SK-N-SH (cell line): ENCODE measurements around the gene UBE2G2. TPM values are rescaled to one million over a fixed set of nuclear protein-coding genes. Genes with fewer than 3 reads are reported as not detected.

Source experiments
- CTCF ChIA-PET: fragments of 300-600, 350-600 bp; formaldehyde crosslinking; extraction: SDS; loops from one replicate; lab custom pipeline; 2021; lab: Yijun Ruan, JAX
- POLR2A ChIA-PET: fragments of 350-600 bp; sonication (Branson Sonifier 250); formaldehyde crosslinking; extraction: SDS; loops from one replicate; lab custom pipeline; 2020; ENCODE audit warnings: antibody characterized with exemption, inconsistent platforms; lab: Yijun Ruan, JAX
- DNase-seq: peaks from one replicate; pipeline ENCODE4 v3.0.0; 2012
- H2AFZ ChIP-seq: fragments of 200-600 bp; sonication (generic); 2 replicates; pipeline ENCODE4 v1.8.1; 2016; ENCODE audit warnings: antibody characterized with exemption, mild to moderate bottlenecking, low read depth
- H3F3A ChIP-seq: fragments of 200-600 bp; sonication (generic); replicated peaks from 2 replicates; pipeline ENCODE3; 2016; ENCODE audit warnings: antibody characterized with exemption, mild to moderate bottlenecking; ENCODE audit not compliant: insufficient read depth
- H3K27ac ChIP-seq, 2 experiments: fragments of 200-500 bp in 1 of 2; fragments of 200-600 bp in 1 of 2; sonication (Bioruptor generic) in 1 of 2; sonication (generic), shearing (Covaris generic) in 1 of 2; 2 replicates each; pipeline versions ENCODE4 v1.5.1 to v1.6.1; 2014 to 2016; ENCODE audit warnings: low read depth in 2 of 2, inconsistent platforms in 1 of 2, low read length in 1 of 2, mild to moderate bottlenecking in 1 of 2, mixed read lengths in 1 of 2
- H3K27me3 ChIP-seq: fragments of 200-600 bp; sonication (generic), shearing (Covaris generic); 2 replicates; pipeline ENCODE4 v1.6.1; 2016; ENCODE audit warnings: mixed run types; ENCODE audit not compliant: insufficient read depth
- H3K36me3 ChIP-seq, 2 experiments: fragments of 200-500 bp in 1 of 2; fragments of 200-600 bp in 1 of 2; sonication (Bioruptor generic) in 1 of 2; sonication (generic) in 1 of 2; replicated peaks in 1 of 2; 2 replicates each; pipeline versions ENCODE3 to v1.5.1; 2014 to 2016; ENCODE audit warnings: low read length in 1 of 2, mild to moderate bottlenecking in 1 of 2; ENCODE audit not compliant: insufficient read depth in 2 of 2, control insufficient read depth in 1 of 2
- H3K4me1 ChIP-seq, 2 experiments: fragments of 200-500 bp in 1 of 2; fragments of 200-600 bp in 1 of 2; sonication (Bioruptor generic) in 1 of 2; sonication (generic), shearing (Covaris generic) in 1 of 2; 2 replicates each; pipeline versions ENCODE4 v1.5.1 to v1.6.1; 2014 to 2016; ENCODE audit warnings: low read depth in 1 of 2, low read length in 1 of 2, mixed run types in 1 of 2; ENCODE audit not compliant: insufficient read depth in 2 of 2, control insufficient read depth in 1 of 2
- H3K4me2 ChIP-seq: fragments of 200-600 bp; sonication (generic), shearing (Covaris generic); 2 replicates; pipeline ENCODE4 v1.6.1; 2017; ENCODE audit warnings: mixed run types
- H3K4me3 ChIP-seq, 2 experiments: fragments of 200-500 bp in 1 of 2; fragments of 200-600 bp in 1 of 2; sonication (Bioruptor generic) in 1 of 2; sonication (generic), shearing (Covaris generic) in 1 of 2; 2 replicates each; pipeline versions ENCODE4 v1.5.1 to v1.8.1; 2014 to 2016; ENCODE audit warnings: low read depth in 2 of 2, inconsistent platforms in 1 of 2, low read length in 1 of 2, mild to moderate bottlenecking in 1 of 2, mixed read lengths in 1 of 2, moderate library complexity in 1 of 2
- H3K79me2 ChIP-seq: fragments of 200-600 bp; sonication (generic); 2 replicates; pipeline ENCODE4 v1.8.1; 2017; ENCODE audit warnings: mild to moderate bottlenecking; ENCODE audit not compliant: insufficient read depth
- H3K9ac ChIP-seq: fragments of 200-600 bp; sonication (generic); 2 replicates; pipeline ENCODE4 v1.6.1; 2017; ENCODE audit warnings: mixed run types
- H3K9me2 ChIP-seq: fragments of 200-600 bp; sonication (generic); 2 replicates; pipeline ENCODE4 v1.6.1; 2017; ENCODE audit warnings: mixed run types
- H3K9me3 ChIP-seq: fragments of 200-600 bp; sonication (generic); 2 replicates; pipeline ENCODE4 v1.6.1; 2017; ENCODE audit warnings: mixed run types, mild to moderate bottlenecking, moderate library complexity
- H4K20me1 ChIP-seq: fragments of 200-600 bp; sonication (generic); 2 replicates; pipeline ENCODE4 v1.6.1; 2017; ENCODE audit warnings: mild to moderate bottlenecking, mixed run types; ENCODE audit not compliant: insufficient read depth
- CHD2 ChIP-seq: fragments of 150-350 bp; IDR thresholded peaks from 2 replicates; pipeline ENCODE4 v1.6.1; 2018; ENCODE audit warnings: low read length; ENCODE audit not compliant: partially characterized antibody
- EZH2phosphoT487 ChIP-seq: fragments of 200-600 bp; sonication (generic); IDR thresholded peaks from 2 replicates; pipeline ENCODE4 v1.6.1; 2017; ENCODE audit warnings: low read depth, mixed run types, mild to moderate bottlenecking, antibody characterized with exemption, moderate library complexity, borderline replicate concordance
- FOXJ3 ChIP-seq: sonication (generic); formaldehyde crosslinking; IDR thresholded peaks from 2 replicates; pipeline ENCODE4 v1.5.1; 2020; ENCODE audit warnings: mild to moderate bottlenecking, missing genetic modification reagents
- FOXM1 ChIP-seq: IDR thresholded peaks from 2 replicates; pipeline ENCODE4 v1.4.0; 2012; ENCODE audit warnings: low read depth, mild to moderate bottlenecking
- GATA2 ChIP-seq: sonication (generic); formaldehyde crosslinking; IDR thresholded peaks from 2 replicates; pipeline ENCODE4 v1.5.0; 2020; ENCODE audit warnings: mild to moderate bottlenecking, missing genetic modification reagents
- MXI1 ChIP-seq: IDR thresholded peaks from 2 replicates; pipeline ENCODE4 v1.6.1; 2012; ENCODE audit warnings: mild to moderate bottlenecking, low read depth, low read length, improper control_type of control experiment
- RCOR1 ChIP-seq: fragments of 150-350 bp; IDR thresholded peaks from 2 replicates; pipeline ENCODE4 v1.6.1; 2017; ENCODE audit warnings: antibody characterized with exemption, low read length
- RXRA ChIP-seq: IDR thresholded peaks from 2 replicates; pipeline ENCODE4 v1.4.0; 2012; ENCODE audit warnings: low read depth, mild to moderate bottlenecking, borderline replicate concordance
- SIN3A ChIP-seq: IDR thresholded peaks from 2 replicates; pipeline ENCODE4 v1.6.1; 2012; ENCODE audit warnings: low read depth, mild to moderate bottlenecking, low read length, moderate library complexity, borderline replicate concordance
- YY1 ChIP-seq: IDR thresholded peaks from 2 replicates; pipeline ENCODE4 v1.4.0; 2012; ENCODE audit warnings: low read depth, mild to moderate bottlenecking
- WGBS: methylation state at CpG from one replicate; pipeline ENCODE4 v1.1.6; 2017; ENCODE audit warnings: low lambda C conversion rate; 5-methylcytosine and 5-hydroxymethylcytosine counted together
- polyA plus RNA-seq, 3 experiments: library from polyadenylated mRNA; depleted of rRNA; stranded (reverse); fragments of >200 nt; gene quantifications; 2 replicates each; pipeline ENCODE4 v1.2.3, GENCODE V29; 2012
- TF ChIP-seq, protein P1 (sequence below): IDR thresholded peaks from 2 replicates; pipeline ENCODE4 v1.6.1; 2012; ENCODE audit warnings: mild to moderate bottlenecking, low read depth, low read length, moderate library complexity
- TF ChIP-seq, protein P2 (sequence below): IDR thresholded peaks from 2 replicates; pipeline ENCODE4; 2012

Gene UBE2G2
- polyA plus RNA-seq, 1 of the 3 experiments (the other 2 are of a cell fraction) = 129 TPM

DNA sequence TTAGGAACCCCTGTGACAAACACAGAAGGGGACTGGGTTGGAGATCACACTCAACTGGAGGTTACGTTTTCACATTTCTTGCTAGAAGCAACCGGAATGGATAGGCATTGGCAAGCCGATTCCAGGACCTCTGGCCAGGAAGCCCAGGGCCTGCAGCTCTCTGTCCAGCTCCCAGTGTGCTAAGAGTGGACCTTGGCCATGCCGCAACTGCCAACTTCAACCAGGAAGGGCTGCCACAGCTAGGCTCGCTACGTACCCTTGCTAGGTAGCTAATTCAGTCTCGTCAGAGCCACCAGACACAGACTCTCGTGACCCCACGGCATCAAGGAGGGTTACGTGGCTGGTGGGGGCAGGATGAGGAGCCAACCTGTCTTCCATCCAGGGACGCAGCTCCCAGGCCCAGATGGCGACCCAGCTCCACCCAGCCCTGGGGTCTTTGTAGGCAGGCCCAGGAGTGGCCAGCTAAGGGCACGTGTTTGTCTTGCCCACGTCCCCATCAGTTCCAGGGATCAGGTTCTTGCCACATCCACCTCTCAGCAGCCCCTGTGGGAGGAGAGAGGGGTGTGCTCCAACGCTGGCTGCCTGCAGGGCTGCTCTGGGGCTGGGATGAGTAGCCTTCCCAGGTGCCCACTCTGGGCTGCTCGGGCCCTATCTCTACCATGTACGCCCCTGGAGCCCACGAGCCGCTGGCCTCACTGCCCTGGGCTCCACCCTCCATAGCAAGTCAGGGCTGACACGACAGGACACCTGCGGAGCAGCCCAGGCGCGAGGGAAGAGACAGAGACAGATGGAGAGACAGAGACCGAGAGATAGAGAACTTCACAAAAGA, 39.2 kb downstream of the UBE2G2 start:
- Histone ChIP-seq H3K27me3 (no peaks in the 10 kb centered on the region), H3F3A (no peaks in the 10 kb centered on the region), H3K36me3 (no peaks in the 10 kb centered on the region), H4K20me1 (no peaks in the 10 kb centered on the region), H2AFZ (no peak overlapping the region), H3K4me2 (no peak overlapping the region), H3K27ac (no peak overlapping the region), H3K9me2 (no peaks in the 10 kb centered on the region), H3K9me3 (no peaks in the 10 kb centered on the region), H3K9ac (no peak overlapping the region), H3K79me2 (no peaks in the 10 kb centered on the region), H3K4me3 (no peak overlapping the region), H3K4me1 (peaks cover 0 to 22% of the 10 kb centered on the region in 2 experiments; a peak in 1 of 4 replicates)
- ChIA-PET POLR2A (no interaction called here), CTCF (interaction anchor here (0.6 to 1.2 kb wide), 2 partner anchors 10 to 42 kb away, joined by 3 read pairs; no protein-coding TSS in a partner anchor)
- 88% methylated on average over 10 of the region's 24 CpGs for WGBS
- DNase-seq = no peak
- TF ChIP-seq GATA2 (CRISPR knock-in tag) (no peak), FOXM1 (no peak), EZH2phosphoT487 (no peak), SIN3A (no peak), YY1 (no peak), FOXJ3 (CRISPR knock-in tag) (no peak), CHD2 (no peak), MXI1 (no peak), RXRA (no peak), RCOR1 (no peak)
- TF ChIP-seq, protein P1, sequence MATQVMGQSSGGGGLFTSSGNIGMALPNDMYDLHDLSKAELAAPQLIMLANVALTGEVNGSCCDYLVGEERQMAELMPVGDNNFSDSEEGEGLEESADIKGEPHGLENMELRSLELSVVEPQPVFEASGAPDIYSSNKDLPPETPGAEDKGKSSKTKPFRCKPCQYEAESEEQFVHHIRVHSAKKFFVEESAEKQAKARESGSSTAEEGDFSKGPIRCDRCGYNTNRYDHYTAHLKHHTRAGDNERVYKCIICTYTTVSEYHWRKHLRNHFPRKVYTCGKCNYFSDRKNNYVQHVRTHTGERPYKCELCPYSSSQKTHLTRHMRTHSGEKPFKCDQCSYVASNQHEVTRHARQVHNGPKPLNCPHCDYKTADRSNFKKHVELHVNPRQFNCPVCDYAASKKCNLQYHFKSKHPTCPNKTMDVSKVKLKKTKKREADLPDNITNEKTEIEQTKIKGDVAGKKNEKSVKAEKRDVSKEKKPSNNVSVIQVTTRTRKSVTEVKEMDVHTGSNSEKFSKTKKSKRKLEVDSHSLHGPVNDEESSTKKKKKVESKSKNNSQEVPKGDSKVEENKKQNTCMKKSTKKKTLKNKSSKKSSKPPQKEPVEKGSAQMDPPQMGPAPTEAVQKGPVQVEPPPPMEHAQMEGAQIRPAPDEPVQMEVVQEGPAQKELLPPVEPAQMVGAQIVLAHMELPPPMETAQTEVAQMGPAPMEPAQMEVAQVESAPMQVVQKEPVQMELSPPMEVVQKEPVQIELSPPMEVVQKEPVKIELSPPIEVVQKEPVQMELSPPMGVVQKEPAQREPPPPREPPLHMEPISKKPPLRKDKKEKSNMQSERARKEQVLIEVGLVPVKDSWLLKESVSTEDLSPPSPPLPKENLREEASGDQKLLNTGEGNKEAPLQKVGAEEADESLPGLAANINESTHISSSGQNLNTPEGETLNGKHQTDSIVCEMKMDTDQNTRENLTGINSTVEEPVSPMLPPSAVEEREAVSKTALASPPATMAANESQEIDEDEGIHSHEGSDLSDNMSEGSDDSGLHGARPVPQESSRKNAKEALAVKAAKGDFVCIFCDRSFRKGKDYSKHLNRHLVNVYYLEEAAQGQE = no peak
- TF ChIP-seq, protein P2, sequence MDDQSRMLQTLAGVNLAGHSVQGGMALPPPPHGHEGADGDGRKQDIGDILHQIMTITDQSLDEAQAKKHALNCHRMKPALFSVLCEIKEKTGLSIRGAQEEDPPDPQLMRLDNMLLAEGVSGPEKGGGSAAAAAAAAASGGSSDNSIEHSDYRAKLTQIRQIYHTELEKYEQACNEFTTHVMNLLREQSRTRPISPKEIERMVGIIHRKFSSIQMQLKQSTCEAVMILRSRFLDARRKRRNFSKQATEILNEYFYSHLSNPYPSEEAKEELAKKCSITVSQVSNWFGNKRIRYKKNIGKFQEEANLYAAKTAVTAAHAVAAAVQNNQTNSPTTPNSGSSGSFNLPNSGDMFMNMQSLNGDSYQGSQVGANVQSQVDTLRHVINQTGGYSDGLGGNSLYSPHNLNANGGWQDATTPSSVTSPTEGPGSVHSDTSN = no peak
